K562 treated with DMSO at 1 percent for 24 hours (cell line): ENCODE results near the gene CDRT4. TPM values are rescaled to one million over a fixed set of nuclear protein-coding genes. Genes with fewer than 3 reads are reported as not detected.

Source experiments
- total RNA-seq: library from RNA; unstranded; fragments of 300-600 nt; gene quantifications from 2 replicates; pipeline ENCODE4 v1.2.3, GENCODE V29; 2022; ENCODE audit warnings: low read depth; ENCODE audit not compliant: insufficient read depth

Gene CDRT4
- total RNA-seq: 5.4 and 5.6 TPM in 2 replicates

DNA sequence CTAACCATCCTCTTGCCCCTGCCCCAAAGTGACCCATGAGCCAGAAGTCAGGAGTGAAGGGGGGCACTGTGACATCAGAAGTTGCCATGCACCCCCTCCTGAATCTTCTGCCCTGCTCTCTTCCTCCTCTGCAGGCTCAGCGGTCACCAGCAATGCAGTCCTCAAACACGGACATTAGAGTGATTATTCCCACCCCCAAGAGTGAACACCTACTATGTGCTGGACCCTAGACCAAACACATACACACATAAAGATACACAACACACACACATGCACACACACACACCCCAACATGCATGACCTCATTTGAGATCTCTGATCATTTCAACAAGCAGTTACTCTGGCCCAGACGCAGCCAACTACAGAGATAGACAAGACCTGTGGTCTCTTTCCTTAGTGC is at the start of gene CDRT4:
Gene CDRT4 (minus strand): TSS at position 30 of the 400 bp plus-strand sequence. CDS start 27,383 bp downstream, outside the sequence.

Other genes with a start within 250 kb of the CDRT4 start
- gene PMP22, start 202.3 kb downstream of the CDRT4 start, total RNA-seq: 16.7 and 17.1 TPM in 2 replicates
- gene TEKT3, start 126.0 kb downstream of the CDRT4 start, total RNA-seq: not detected in 2 replicates
- gene TVP23C, start 95.9 kb upstream of the CDRT4 start, total RNA-seq: 2.2 and 3.9 TPM in 2 replicates
- gene FBXW10B, start 152.1 kb upstream of the CDRT4 start, total RNA-seq: not detected in 2 replicates
- gene TRIM16, start 216.7 kb upstream of the CDRT4 start, total RNA-seq: 9.5 and 13.8 TPM in 2 replicates
- gene ZNF286A, start 232.1 kb upstream of the CDRT4 start, total RNA-seq: 4.1 and 5.3 TPM in 2 replicates